ENCODE measurements around the gene OR2W3.

GRCh38 chr1:247845693-247846017 is 49.7 kb upstream of the OR2W3 start:
- TF ChIP-seq ZNF146 (tag by site-specific recombination; IDR thresholded peaks at IDR 0.05) (no peak), CTCF (tag by site-specific recombination; IDR thresholded peaks at IDR 0.05) (no peak), ZNF169 (tag by site-specific recombination; IDR thresholded peaks at IDR 0.05) (no peak), ZNF394 (tag by site-specific recombination; IDR thresholded peaks at IDR 0.05; ENCODE audit: borderline replicate concordance) (no peak), REST (tag by site-specific recombination; IDR thresholded peaks at IDR 0.05) (no peak), ZNF792 (tag by site-specific recombination; IDR thresholded peaks at IDR 0.05) (no peak)

All from HEK293 (cell line).